ENCODE data around the gene OTULIN.

DNA sequence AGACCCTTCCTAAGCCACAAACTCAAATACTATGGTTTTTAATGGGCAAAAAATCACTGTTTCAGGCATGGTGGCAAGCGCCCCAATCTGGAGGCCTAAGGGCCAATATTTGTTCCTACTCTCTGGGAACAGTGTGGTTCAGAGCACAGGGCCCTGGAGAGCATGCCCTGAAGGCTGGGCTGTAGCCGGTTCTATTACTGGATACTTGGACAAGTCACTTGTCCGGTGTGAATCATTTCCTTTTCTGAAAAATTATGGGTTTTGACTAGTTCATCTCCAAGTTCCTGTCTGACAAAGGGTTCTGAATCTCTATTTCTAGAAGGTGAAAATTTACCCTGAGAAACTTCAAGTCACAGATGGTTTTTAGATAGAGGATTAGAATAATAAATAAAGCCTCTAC, 75.0 kb downstream of the OTULIN start:
- TF ChIP-seq, protein P1, sequence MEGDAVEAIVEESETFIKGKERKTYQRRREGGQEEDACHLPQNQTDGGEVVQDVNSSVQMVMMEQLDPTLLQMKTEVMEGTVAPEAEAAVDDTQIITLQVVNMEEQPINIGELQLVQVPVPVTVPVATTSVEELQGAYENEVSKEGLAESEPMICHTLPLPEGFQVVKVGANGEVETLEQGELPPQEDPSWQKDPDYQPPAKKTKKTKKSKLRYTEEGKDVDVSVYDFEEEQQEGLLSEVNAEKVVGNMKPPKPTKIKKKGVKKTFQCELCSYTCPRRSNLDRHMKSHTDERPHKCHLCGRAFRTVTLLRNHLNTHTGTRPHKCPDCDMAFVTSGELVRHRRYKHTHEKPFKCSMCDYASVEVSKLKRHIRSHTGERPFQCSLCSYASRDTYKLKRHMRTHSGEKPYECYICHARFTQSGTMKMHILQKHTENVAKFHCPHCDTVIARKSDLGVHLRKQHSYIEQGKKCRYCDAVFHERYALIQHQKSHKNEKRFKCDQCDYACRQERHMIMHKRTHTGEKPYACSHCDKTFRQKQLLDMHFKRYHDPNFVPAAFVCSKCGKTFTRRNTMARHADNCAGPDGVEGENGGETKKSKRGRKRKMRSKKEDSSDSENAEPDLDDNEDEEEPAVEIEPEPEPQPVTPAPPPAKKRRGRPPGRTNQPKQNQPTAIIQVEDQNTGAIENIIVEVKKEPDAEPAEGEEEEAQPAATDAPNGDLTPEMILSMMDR (IDR thresholded peaks at IDR 0.05; ENCODE audit: low read length), result no peak
- no peak for TF ChIP-seq EZH2 (IDR thresholded peaks at IDR 0.05; ENCODE audit: borderline replicate concordance, low read length)
